Stimulated activated CD4-positive, alpha-beta T cell treated with anti-CD3 and anti-CD28 coated beads, Interleukin-1b, Interleukin-23, amount 100 ng/mL, for 1 hour (primary cell): Measurements from ENCODE around the gene PRIM2.
"Not testable (repeated sequence)": the region's sequence is repeated elsewhere in the genome, so short reads cannot be mapped to it uniquely, and the experiment has no call there.

Source experiments
- DNase-seq, 2 donors: peaks; one replicate each; pipeline ENCODE4 v3.0.0-alpha.2; 2020; ENCODE audit warnings: low read depth in 2 of 2

The PRIM2 gene

GRCh38 chr6:57601105-57601504 is 283.7 kb downstream of the PRIM2 start:
- not testable (repeated sequence) for DNase-seq

GRCh38 chr6:57605303-57605702 is 287.9 kb downstream of the PRIM2 start:
- DNase-seq, result not testable (repeated sequence)

GRCh38 chr6:57606331-57606730 is 288.9 kb downstream of the PRIM2 start:
- not testable (repeated sequence) for DNase-seq

GRCh38 chr6:57610612-57611011 is 293.2 kb downstream of the PRIM2 start:
- not testable (repeated sequence) for DNase-seq

- DNase-seq, result not testable (repeated sequence)
These were observed 301.5 kb downstream of the PRIM2 start for GRCh38 chr6:57618959-57619358.

- DNase-seq, result not testable (repeated sequence)
These were observed 314.3 kb downstream of the PRIM2 start for GRCh38 chr6:57631773-57632172.

- DNase-seq, result not testable (repeated sequence)
These were observed 341.1 kb downstream of the PRIM2 start for GRCh38 chr6:57658526-57658925.

GRCh38 chr6:57659794-57660193 is 342.4 kb downstream of the PRIM2 start:
- not testable (repeated sequence) for DNase-seq

GRCh38 chr6:57660940-57661339 is 343.5 kb downstream of the PRIM2 start:
- DNase-seq, result not testable (repeated sequence)

- not testable (repeated sequence) for DNase-seq
These were observed 350.7 kb downstream of the PRIM2 start for GRCh38 chr6:57668108-57668507.

GRCh38 chr6:57671237-57671636 is 353.8 kb downstream of the PRIM2 start:
- not testable (repeated sequence) for DNase-seq

- not testable (repeated sequence) for DNase-seq
These were observed 354.7 kb downstream of the PRIM2 start for GRCh38 chr6:57671937-57672627.

- DNase-seq, result not testable (repeated sequence)
These were observed 355.9 kb downstream of the PRIM2 start for GRCh38 chr6:57673281-57673680.

GRCh38 chr6:57675386-57675785 is 358.0 kb downstream of the PRIM2 start:
- not testable (repeated sequence) for DNase-seq

- DNase-seq, result not testable (repeated sequence)
These were observed 379.0 kb downstream of the PRIM2 start for GRCh38 chr6:57696382-57696781.
